ENCODE data around the gene GGTLC2. TPM values are rescaled to one million over a fixed set of nuclear protein-coding genes. Genes with fewer than 3 reads are reported as not detected.
A peak's percentile ranks its signal among the peaks of the same experiment; 100 is the strongest.

The GGTLC2 gene
- total RNA-seq, 3 donors from 2014 or later (not counting 1 experiment from before 2014, with no cell fraction given) = not detected

DNA sequence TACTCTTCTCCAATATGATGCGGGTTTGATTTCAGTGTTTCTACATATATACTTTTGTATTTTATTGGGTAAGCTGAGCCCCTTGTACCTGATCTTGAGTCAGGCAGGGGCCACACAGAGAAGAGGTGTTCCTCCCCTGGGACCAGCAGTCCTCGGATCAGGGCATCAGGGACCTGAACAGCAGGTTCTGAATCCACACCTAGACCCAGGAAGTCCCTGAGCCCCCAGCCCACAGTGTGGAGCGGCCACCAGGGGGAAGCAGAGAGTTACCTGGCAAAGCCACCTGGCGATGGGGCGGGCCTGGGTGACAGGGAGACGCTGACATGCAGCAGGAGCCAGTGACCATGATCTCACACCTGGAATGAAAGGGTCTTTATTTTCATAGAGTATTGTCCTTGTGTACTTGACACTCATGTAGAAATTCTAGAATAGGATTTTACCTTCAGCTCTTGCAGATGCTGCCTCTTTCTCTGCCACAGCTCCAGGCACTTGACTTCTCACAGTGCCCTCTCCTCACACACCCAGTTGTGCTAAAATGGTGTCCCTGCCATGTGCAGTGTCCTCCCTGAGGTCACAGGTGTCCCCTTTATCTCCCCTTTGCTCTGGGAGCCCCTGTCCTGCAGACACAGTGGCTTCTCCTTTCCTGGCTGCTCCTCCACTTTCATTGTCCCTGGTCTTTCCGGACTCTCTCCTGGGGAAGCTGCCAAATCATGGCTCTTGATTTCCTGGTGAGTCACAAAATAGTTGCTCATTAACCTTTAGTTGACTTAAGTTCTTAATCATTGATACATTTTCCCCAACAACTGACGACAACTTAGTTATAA lies 48.5 kb downstream of the GGTLC2 start:
- Histone ChIP-seq H3K27ac (ENCODE audit: low read length) (no peak overlapping the region), H3K36me3 (ENCODE audit: control insufficient read depth, insufficient read depth, low read length) (no peaks in the 10 kb centered on the region), H3K4me3 (ENCODE audit: low read length) (no peak overlapping the region), H3K9me3 (ENCODE audit: control insufficient read depth, insufficient read depth, low read length) (no peaks in the 10 kb centered on the region), H3K4me1 (ENCODE audit: control insufficient read depth, insufficient read depth, low read length) (peaks cover 7% of the 10 kb centered on the region), H3K27me3 (ENCODE audit: control insufficient read depth, insufficient read depth, low read length) (no peaks in the 10 kb centered on the region)
- H3K9me3 Mint-ChIP-seq = no peaks in the 10 kb centered on the region
- no peaks in the 10 kb centered on the region for H3K4me1 Mint-ChIP-seq
- no peaks in the 10 kb centered on the region for H3K36me3 Mint-ChIP-seq
- H3K4me3 Mint-ChIP-seq = no peak overlapping the region
- intact Hi-C loops (cut with micrococcal nuclease) = no loop called here
- H3K27ac Mint-ChIP-seq = no peak overlapping the region
- DNase-seq (peak; percentile 38 to 79), ATAC-seq (peak in 2 of 3 donors; percentile 44 to 67)
- H3K27me3 Mint-ChIP-seq (ENCODE audit: low read depth in 2 of 2) = no peaks in the 10 kb centered on the region
- 64% methylated on average over 7 of the region's 8 CpGs for WGBS (ENCODE audit: insufficient coverage)
- TF ChIP-seq, protein P1, sequence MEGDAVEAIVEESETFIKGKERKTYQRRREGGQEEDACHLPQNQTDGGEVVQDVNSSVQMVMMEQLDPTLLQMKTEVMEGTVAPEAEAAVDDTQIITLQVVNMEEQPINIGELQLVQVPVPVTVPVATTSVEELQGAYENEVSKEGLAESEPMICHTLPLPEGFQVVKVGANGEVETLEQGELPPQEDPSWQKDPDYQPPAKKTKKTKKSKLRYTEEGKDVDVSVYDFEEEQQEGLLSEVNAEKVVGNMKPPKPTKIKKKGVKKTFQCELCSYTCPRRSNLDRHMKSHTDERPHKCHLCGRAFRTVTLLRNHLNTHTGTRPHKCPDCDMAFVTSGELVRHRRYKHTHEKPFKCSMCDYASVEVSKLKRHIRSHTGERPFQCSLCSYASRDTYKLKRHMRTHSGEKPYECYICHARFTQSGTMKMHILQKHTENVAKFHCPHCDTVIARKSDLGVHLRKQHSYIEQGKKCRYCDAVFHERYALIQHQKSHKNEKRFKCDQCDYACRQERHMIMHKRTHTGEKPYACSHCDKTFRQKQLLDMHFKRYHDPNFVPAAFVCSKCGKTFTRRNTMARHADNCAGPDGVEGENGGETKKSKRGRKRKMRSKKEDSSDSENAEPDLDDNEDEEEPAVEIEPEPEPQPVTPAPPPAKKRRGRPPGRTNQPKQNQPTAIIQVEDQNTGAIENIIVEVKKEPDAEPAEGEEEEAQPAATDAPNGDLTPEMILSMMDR (IDR thresholded peaks at IDR 0.05) = peak; percentile 55

DNA sequence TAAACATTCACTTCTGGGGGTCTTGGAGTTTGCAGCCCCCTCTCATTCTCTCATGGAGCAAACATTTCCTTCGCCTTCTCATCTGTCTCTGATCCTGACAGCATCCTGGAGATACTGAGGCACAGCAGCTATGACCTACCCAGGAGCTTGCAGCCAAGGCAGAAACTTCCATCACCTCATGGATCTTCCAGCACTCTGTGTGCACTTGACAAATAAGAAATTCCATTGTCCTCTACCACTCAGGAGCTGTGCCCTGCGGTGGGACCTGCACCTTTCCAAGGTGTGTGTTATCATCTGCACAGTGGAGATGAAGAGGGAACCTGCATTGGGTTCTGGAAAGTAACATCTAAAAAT lies 49.1 kb downstream of the GGTLC2 start:
- H3K27me3 ChIP-seq (ENCODE audit: control insufficient read depth, insufficient read depth, low read length) = no peaks in the 10 kb centered on the region
- H3K36me3 ChIP-seq (ENCODE audit: control insufficient read depth, insufficient read depth, low read length) = no peaks in the 10 kb centered on the region
- H3K9me3 ChIP-seq (ENCODE audit: control insufficient read depth, insufficient read depth, low read length) = no peaks in the 10 kb centered on the region
- DNase-seq (no peak), ATAC-seq (no peak)
- no peak overlapping the region for H3K4me3 ChIP-seq (ENCODE audit: low read length)
- peaks cover 13% of the 10 kb centered on the region for H3K4me1 ChIP-seq (ENCODE audit: control insufficient read depth, insufficient read depth, low read length)
- intact Hi-C loops (cut with micrococcal nuclease) = no loop called here
- no peaks in the 10 kb centered on the region for H3K36me3 Mint-ChIP-seq
- TF ChIP-seq, protein P1 (IDR thresholded peaks at IDR 0.05) = no peak
- no peaks in the 10 kb centered on the region for H3K27me3 Mint-ChIP-seq (ENCODE audit: low read depth in 2 of 2)
- 84% methylated on average over 1 of the region's 2 CpGs for WGBS (ENCODE audit: insufficient coverage)
- no peak overlapping the region for H3K4me3 Mint-ChIP-seq
- no peak overlapping the region for H3K27ac Mint-ChIP-seq
- no peak overlapping the region for H3K27ac ChIP-seq (ENCODE audit: low read length)
- peaks cover 0 to 2% of the 10 kb centered on the region in 2 donors for H3K4me1 Mint-ChIP-seq
- H3K9me3 Mint-ChIP-seq = no peaks in the 10 kb centered on the region

DNA sequence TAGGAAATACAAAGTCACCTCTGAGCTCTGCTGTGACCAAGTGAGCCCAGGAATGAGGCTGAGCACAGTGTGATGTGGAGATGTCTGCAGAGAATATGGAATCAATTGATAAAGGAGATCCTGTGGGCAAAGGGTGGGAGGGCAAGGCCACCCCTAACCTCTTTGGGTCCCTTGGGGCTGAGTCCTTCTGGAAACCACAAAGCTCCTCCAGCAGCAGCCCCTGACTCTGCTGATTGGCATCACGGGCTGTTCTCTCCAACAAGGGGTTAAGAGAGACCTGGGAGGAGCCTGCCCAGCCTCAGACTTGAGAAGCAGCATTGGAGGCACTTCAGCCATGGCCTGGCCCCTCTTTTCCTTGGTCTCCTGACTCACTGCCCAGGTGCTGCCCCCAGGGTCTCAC lies 49.7 kb downstream of the GGTLC2 start:
- no peaks in the 10 kb centered on the region for H3K27me3 ChIP-seq (ENCODE audit: control insufficient read depth, insufficient read depth, low read length)
- H3K4me3 ChIP-seq (ENCODE audit: low read length) = no peak overlapping the region
- Mint-ChIP-seq H3K4me1 (peaks cover 0 to 5% of the 10 kb centered on the region in 2 donors), H3K36me3 (no peaks in the 10 kb centered on the region), H3K9me3 (no peaks in the 10 kb centered on the region), H3K27me3 (ENCODE audit: low read depth in 2 of 2) (no peaks in the 10 kb centered on the region), H3K27ac (no peak overlapping the region), H3K4me3 (no peak overlapping the region)
- TF ChIP-seq, protein P1 (IDR thresholded peaks at IDR 0.05) = no peak
- DNase-seq (no peak), ATAC-seq (no peak)
- H3K36me3 ChIP-seq (ENCODE audit: control insufficient read depth, insufficient read depth, low read length) = no peaks in the 10 kb centered on the region
- intact Hi-C loops (cut with micrococcal nuclease) = no loop called here
- peaks cover 13% of the 10 kb centered on the region for H3K4me1 ChIP-seq (ENCODE audit: control insufficient read depth, insufficient read depth, low read length)
- H3K9me3 ChIP-seq (ENCODE audit: control insufficient read depth, insufficient read depth, low read length) = no peaks in the 10 kb centered on the region
- 87% methylated on average over 1 of the region's 1 CpG for WGBS (ENCODE audit: insufficient coverage)
- no peak overlapping the region for H3K27ac ChIP-seq (ENCODE audit: low read length)

- no peaks in the 10 kb centered on the region for H3K27me3 Mint-ChIP-seq (ENCODE audit: low read depth in 2 of 2)
- intact Hi-C loops (cut with micrococcal nuclease) = no loop called here
- 94% methylated on average over 5 of the region's 5 CpGs for whole genome bisulfite sequencing (ENCODE audit: insufficient coverage)
- no peak overlapping the region for H3K27ac Mint-ChIP-seq
- no peak overlapping the region for H3K4me3 Mint-ChIP-seq
- peaks cover 0 to 5% of the 10 kb centered on the region in 2 donors for H3K4me1 Mint-ChIP-seq
- Histone ChIP-seq H3K27ac (ENCODE audit: low read length) (no peak overlapping the region), H3K9me3 (ENCODE audit: control insufficient read depth, insufficient read depth, low read length) (no peaks in the 10 kb centered on the region), H3K4me3 (ENCODE audit: low read length) (no peak overlapping the region), H3K36me3 (ENCODE audit: control insufficient read depth, insufficient read depth, low read length) (no peaks in the 10 kb centered on the region), H3K4me1 (ENCODE audit: control insufficient read depth, insufficient read depth, low read length) (peaks cover 13% of the 10 kb centered on the region), H3K27me3 (ENCODE audit: control insufficient read depth, insufficient read depth, low read length) (peaks cover 2% of the 10 kb centered on the region)
- ATAC-seq = no peak
- DNase-seq = no peak
- TF ChIP-seq, protein P1 (IDR thresholded peaks at IDR 0.05) = no peak
- H3K9me3 Mint-ChIP-seq = no peaks in the 10 kb centered on the region
- H3K36me3 Mint-ChIP-seq = no peaks in the 10 kb centered on the region
These were observed 51.7 kb downstream of the GGTLC2 start for GRCh38 chr22:22696104-22696503.

Data from natural killer cell (primary cell).